ENCODE results near the gene XCL1.

XCL1 gene

DNA sequence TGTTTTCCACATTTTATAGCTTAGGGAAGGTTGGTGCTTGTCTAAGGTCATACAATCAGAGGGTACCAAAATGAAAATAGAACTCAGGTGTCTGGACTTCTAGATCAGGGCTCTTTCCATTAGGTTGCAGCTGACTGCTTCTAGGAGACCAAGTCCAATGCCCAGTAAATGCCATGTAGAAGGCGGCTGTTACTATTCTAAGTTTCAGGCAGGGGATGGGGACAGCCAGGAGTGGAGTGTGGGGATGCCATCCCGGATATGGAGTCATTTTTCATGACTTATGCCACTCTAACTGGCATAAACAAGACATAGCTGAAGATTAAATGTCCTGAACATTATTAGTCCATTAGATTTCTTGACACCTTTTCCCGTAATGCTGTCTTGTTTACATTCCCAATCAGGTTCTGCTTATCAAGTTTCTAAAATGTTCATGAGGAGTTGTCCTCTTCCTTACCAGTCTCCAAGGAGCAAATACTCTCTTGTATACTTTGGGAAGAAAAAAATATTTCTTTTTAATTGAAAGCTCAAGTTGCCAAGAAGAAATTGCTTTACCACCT is 31.5 kb downstream of the XCL1 start:
- DNase-seq: no peak

DNA sequence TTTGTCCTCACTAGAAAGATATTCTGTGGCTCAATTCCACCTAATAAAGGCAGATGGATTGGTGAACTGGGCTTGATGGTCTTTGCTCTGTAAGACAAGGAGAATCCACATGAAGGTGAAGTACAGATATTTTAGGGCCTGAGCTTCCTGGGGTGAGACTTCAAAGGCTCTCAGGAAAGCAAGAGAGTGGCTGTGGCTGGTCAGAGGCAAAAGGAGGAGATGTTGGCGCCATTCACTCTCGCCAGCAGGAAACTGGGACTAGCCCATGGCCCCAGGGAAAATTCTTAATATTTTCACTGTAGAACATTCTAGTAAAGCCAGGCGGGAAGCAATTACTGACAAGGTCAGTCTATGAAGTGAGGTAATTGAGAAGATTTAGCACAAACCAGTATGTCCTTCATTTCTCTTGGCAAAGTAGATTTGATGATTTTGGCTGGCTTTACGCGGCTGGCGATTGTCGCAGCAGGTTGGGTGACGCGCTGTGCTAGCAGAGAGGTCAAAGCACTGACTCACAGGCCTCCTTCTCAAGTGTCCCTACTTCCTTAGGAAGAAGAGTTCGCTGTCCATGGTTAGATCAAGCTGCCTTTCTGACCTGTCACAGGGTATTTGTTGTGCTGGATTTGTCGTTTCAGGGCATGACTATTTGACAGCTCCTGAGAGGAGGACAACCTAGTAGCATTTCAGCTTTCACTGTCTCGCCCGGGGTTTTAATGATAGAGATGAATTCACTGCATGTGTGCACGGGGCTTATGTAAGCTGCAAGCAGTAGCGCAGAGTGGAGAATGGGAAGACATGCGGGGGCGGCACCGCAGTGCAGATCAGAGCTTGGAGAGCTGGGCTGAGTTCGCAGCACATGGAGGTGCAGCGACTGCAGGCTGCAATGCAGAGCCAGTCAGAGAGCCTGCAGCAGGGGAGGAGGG is 32.7 kb downstream of the XCL1 start:
- no peak for DNase-seq

DNA sequence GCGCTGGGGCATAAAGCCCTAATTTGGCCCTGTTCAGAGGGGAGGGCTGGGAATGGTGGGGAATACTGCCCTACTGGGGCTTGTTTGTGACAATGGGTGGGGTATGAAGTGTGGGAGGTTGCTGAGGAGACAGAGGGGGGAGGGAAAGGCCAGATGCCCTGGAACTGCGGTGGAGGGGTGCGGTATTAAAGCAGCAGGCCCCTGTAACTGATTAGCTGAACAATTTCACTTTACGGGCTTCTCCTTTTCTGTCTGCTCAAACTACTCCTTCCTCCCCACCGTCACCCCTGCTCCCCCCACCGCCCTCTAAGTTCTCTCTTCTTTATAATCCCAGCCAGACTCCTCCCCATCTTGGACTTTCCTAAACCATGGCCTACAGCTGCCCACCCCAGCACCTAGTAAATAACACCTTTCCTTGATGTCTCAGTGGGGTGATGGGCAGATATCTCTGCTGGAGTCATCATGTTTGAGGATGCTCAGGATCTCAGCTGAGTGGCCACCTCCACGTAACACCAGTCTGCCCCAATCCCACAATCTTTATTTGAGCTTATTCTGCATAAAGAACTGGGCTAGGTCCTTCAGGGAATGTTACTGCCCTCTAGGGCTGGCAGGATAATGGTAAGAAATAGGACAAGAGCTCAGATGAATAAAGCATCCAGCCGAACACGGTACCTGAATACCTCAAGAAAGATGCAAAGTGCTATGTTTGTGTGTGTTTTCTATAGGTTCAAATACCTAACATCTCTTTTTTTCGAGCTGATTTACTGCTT is 33.5 kb downstream of the XCL1 start:
- DNase-seq: no peak

DNA sequence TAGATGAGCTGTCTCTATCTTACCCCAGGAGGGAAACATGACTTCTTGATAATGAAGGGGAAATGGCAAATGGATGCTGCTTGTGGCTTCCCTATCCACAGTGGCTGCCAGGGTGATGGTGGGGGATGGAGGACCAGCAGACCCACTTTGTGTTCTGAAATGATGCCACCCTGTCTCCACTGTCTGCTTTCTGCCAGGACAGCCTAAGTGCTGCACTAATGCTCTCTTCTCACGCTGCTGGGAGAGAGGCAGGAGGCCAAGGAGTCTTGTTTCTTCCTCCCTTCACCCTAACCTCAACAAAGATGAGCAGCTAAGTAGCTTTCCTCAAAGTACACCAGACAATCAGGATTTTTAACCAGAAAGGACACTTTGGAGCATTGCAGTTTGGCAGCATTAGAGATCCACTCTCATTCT is 36.6 kb downstream of the XCL1 start:
- no peak for DNase-seq

DNA sequence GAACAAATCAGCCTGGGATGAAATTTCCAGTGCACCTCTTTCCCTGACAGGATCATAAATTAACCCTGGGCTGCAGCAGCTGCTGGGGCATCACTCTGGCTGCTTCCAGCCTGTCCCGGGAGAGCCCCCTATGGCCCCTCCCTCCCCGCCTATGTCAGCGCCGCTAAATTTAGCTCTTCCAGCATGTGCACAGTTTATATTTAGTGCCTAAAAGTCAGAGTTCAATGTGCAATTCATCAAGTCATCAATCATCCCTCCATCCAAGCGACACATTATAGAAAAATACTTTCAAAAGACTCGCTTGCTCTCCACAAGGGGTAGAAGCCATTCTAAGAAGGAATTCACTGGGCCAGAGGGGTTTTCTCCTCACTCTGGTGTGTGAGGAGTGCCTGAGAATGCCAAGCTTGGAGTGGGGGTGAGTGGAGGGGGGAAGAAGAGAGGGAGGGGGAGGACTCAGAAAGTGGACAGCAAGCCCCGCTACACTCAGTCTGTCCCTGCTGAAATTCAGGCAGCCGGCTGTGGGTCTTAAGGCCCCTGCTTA is 37.4 kb downstream of the XCL1 start:
- DNase-seq: no peak

DNA sequence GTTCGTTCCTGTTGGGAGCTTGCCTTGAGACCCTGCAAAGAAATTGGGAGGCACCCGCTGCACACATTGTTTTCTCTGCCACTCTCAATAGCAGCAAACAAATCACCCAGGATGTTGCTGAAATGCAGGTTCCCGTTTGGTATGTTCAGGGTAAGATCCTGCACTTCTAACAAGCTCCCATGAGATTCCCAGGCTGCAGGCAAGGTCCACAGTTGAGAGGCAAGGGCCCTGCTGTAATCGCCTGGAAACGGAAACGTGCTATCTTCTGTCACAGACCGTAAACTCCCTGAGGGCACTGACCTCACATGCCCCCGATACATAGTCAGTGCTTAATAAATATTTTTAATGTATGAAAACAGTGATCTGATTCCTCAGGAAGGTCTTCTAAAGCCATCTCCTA is 37.8 kb downstream of the XCL1 start:
- no peak for DNase-seq

DNA sequence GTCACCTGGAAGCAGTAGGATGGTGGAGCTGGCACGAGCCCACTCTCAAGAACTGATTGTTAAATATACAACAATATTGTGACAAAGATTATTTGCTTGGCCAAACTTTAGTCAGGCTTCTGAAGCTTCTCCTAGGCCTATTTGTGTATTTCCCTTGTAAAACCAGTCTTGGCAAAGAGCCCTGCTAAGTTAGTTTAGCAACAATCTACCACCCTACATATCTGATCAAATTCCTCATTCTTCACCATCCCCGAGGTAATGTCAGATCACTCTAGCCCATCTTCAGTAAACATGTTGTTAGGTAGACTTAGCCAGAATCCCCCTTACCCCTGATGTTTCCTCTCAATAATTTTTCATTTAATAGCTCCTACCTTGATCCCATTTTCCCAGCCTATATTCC is 39.6 kb downstream of the XCL1 start:
- DNase-seq: no peak

DNA sequence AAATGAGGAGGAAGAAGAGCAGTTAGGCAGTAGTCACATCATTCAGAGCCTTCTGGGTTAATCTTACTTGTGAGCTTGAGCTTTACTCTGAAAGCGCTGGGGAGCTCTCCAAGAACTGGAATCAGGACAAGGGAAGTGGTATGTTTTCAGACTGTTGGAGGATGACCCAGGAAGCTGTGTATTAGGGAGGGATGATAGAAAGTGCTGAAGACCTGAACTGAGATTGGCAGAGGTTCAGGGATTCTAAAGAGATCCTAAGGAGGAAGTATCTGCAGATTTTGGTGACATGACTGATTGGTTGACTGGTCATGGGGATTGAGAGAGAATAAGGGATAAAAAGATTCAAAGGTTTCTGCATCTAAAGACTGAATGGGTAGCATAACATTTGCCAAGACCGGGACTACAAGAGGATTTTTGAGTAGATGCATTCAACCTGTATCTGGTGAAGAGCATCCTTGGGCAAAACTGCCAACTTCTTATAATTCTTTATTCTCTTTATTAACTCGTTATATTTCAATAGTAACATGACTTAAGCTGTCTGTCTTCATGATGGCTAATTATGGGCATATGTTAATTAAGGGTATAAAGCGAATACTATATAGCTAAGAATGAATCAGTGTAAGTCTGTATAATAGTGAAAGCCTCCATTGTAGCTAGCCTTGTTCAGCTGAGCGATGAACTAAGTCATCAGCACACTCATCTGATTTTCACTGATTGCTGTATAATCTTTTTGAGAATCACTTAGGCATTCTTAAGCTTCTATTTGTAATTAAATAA is 41.8 kb downstream of the XCL1 start:
- DNase-seq: no peak

DNA sequence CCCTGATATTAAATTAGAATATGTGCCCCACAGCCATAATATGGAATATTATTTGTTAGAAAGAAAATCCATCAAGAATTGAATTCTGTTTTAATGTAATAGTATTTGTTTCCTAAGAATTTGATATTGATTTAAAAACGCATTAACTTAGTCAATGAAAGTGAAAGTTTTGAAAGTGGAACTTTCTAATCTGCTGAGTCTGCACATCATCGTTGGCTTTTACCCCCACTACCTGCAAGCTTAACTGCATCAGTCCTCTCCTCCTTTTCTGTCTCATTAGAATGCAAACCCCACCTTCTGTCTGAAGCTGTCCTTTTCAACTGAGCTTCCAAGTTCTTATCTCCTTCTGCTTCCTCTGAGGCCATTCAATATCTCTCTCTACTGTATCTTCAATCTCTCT is 42.5 kb downstream of the XCL1 start:
- no peak for DNase-seq

DNA sequence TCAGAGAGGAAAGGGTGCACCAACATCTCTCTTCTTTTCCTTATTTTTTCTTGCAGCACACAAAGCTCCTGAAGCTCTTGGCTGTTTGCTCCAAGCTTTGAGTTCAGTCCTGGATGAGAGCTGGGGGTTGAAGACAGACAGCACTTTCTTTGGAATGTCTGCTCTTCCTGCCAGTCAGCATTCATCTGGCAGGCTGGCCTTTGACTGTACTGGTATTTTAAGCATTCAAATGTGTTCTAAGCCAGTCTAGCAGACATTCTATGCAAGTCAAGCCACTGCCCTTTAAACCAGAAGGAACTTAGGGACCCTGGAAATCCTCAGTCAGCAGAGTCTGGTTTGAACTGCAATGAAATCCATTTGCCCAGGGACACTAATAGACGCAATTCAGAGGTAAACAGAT is 45.0 kb downstream of the XCL1 start:
- no peak for DNase-seq

DNA sequence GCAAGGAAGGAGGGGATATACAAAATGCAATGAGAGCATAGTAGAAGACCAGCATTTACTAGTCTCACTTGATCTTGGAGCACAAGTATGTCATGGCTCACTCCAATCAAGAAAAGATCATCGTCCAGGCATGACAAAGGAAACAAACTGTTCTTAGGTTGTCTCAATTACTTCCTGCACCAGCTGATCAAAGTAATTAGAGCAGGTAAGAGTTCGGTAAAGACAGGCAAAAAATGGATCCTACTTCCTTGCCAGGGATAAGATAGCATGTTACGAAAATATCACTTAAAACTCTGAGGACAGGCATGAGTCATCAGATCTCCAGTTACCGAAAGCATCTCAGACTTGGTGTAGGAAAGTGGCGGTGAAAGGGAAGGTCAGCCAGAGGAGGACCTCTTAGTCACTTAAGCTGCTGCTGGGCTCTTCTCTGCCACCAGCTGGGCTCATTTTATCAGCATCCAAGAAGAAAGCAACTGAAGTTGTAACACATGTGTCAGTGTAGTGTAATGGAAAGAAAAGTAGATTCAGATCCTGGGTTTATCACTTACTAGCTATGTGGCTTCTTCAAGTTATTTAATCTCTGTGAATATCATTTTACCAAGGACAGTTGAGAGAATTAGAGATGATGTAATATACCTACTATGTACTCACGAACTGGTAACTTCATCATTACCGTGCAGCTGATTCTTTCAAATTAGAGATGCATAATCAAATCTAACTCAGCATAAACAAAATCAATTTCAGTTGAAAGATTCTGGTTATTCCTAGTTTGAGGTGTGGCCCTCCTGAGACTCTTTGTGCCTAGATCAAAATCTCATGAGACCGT is 46.8 kb downstream of the XCL1 start:
- DNase-seq: no peak

DNA sequence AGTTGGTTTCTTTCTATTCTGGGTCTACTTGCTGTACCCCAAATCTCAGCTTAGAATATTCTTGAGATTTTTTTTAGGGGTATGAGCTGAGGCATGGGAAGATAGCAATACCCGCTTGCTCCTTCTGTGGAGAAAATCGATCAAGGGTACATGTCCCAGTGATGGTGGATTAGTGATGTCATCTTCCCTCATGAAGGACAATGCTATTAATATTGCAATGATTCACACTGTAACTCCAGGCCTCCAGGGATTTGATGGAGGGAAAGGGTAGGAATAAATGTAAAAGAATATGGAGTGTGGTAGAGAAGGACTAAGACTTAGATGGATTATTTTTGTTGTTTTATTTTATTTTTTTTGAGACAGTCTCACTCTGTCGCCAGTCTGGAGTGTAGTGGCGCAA is 47.4 kb downstream of the XCL1 start:
- no peak for DNase-seq

DNA sequence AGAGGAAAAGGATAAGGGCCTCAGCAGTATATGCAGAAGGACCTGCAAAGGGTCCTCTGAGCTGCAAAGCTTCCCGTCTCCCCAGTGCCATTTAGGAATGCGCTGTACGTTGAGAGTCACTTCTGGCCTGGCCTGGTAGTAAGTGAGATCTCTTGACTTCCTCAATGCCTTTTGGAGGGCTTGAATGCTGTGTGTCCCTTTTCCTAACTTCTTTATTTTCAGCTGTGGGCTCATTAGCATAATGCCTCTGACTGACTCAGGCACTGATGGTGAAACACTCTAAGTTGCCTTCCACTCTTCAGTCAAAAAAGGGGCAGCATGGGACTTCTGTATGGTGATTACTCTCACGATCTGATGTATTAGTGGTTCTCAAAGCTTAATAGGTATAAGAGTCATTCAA is 49.9 kb downstream of the XCL1 start:
- DNase-seq: no peak

DNA sequence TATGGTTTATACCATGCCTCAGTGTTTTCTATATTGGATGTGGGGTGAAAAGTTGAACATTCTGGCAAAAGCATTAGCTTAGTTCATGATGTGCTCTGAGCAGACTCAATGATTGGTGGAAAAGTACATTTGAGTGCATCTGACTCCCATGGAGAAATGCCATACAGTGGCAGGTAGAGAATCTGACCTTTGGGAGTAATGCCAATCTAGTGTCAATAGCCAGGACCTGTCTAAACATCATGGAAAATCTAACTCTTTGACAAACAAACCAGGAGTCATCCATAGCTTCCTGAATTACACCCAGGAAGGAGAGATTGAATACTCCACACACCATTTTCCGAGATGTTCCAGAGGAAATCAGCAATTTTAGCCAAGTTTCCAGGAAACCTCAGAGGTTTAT is 51.0 kb downstream of the XCL1 start:
- no peak for DNase-seq

DNA sequence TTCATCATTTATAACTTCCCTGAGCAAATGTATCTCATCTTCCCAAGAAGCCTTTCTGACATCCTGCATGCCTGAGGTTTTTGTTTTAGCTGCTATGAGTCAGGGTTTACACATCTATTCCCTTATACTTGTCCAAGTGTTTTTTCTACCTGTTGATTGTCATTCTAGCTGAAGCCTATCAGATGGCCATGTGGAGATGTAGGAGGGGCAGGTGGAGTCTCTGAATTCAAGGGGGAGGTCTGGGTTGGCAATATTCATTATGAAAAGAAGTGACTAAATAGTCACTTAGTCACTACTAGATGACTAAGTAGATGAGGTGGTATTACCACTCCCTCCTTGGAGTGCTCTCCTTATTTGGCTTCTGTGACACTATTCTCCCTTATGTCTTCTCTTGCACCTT is 52.4 kb downstream of the XCL1 start:
- peak in 1 of 2 donors; percentile 3 for DNase-seq

DNA sequence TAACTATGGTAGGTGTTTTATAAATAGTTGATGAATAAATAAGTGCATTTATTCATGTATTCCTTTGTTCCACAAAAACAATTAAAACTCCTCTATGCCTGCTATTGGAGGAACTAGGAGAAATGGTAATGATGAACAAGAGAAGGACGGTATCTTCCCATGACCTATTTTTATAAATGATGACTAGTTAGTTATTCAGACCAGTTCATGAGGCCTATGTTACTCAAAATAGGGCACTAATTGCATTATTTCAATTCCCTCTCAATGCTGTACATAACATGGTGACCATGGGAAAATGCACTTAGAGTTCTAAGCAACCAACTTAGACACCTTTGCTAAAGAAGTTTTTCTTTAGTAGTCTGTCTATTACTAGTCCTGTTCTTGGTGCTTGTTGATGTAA is 53.1 kb downstream of the XCL1 start:
- DNase-seq: no peak

Data from stimulated activated CD4-positive, alpha-beta T cell treated with anti-CD3 and anti-CD28 coated beads, Interleukin-2, amount 100 ng/mL, for 48 hours (primary cell).